NCI-H128 (cell line): Measurements from ENCODE around the gene RICTOR.
"Not testable (repeated sequence)": the region's sequence is repeated elsewhere in the genome, so short reads cannot be mapped to it uniquely, and the experiment has no call there.

Source experiments
- DNase-seq: peaks from one replicate; lab custom pipeline; 2025; ENCODE audit not compliant: unreplicated experiment; lab: John Stamatoyannopoulos, UW

The RICTOR gene

DNA sequence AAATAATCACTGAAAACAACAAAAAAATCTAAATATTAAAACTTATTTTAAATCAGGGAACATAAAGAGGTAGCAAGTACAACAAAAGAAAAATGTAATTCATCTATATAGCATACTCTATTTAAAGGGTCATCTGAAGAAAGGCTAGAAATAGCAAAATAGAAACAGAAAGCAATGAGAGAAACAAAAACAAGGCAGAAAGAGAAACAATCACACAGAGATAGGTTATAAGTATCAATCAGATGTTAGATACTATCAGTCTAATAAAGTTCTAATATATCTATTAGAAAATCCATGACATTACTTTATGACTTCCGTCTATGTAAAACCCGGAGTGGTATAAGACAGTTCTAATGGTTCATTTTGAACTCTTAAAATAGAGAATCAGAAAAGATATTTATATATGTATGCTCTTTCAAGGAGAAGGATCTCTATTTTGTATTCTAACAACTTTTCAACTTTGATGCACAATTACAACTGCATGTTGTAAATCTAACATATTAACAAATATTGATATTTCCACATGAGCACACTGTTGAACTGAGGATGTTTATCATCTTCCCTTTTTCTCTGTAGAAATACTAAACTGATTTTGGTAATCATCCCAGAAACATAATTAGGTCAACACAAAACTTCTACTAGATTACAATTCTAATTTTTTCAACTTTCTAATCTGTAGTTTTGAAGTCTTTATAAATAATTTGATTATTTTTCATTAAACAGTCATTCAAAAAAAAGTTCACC lies 15.8 kb downstream of the RICTOR start:
- DNase-seq = no peak

DNA sequence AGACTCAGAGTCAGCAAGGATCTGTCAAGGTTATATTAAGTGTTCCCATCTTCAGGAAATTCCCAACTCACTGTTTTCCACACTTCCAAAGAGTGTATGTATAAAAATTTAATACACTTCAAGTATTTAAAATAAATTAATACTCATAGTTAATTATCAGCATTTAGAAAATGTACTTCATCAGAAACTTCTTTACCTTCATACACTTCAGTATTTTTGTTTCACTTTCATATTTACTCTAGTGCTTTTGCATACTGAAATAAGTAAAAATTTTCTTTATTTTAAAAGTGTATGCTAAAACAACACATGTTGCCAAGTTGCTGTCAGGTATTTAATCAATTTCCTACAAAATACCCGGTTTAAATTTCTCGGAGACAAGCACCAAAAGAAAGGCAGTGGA lies 16.5 kb downstream of the RICTOR start:
- no peak for DNase-seq

DNA sequence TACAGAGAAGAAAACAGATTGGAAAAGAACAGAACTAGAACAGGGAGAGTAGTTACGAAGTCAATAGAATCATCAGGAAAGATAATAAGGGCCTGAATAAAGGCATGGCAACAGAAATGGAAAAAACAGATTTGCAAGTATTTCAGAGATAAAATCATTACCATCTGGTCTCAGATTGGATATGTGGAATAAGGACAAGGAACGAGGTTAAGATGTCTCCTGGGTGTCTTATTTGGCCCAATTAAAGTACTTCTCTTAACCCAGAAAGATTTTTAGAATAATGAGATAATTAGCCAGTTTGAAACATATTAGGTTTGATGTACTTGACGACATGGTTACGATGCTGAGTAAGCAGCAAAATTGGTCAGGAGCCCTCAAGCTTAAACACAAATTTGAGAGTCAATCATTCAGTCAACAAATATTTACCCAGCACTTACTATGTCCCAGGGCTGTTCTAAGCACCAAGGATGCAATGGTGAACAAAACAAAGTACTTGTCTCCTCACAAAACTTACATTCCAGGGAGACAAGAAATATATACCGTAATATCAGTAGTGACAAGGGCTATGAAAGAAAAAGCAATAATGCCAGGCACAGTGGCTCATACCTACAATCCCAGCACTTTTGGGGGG lies 18.3 kb downstream of the RICTOR start:
- no peak for DNase-seq

DNA sequence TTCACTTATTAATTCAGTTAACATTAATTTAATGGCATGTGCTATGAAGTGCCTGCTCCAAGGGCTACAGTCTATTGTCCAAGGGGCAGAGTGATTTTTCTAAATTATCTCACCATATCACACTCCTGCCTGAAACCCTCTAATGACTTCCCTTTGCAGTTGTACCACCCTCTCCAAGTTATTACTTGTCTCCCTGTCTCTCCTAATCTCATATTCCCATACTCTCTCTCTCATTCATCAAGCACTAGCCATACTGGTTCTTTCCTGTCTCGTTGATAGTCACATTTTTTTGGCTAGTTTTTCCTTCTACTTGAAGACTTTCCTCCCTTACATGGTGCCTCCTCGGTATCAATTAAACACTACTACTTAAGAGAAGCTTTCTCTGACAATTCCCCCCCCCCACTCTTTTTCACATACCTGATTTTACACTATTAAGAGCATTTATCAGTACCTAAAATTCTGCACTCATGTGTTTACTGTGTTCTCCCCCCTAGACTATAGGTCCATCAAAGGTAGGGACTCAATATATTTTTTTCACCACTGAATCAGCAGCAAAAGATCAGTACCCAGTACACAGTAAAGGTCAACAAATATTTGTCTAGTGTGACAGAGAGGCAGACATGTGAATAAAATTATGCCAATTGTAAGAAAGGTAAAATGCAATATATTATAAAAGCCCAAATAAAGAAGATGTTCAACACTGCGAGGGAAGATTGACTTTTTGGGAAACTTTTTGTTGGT lies 19.0 kb downstream of the RICTOR start:
- no peak for DNase-seq

DNA sequence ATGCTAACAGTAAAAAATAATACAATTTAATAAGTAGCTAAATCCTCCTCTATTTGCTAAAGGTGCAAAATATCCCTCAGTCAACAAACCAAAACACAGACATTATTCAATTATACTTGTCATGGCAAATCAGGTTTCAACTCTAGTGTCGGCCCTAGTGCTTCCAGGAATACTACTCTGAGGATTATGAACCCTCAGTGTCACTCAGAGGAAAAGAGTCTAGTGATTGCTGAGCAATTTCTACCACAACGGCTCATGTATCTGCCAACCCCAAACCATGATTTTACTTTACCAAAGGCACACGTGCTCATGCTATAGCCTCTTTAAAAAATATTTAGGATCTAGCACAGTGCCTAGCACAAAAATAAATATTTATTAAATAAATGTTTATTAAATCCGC lies 21.0 kb downstream of the RICTOR start:
- DNase-seq = no peak

DNA sequence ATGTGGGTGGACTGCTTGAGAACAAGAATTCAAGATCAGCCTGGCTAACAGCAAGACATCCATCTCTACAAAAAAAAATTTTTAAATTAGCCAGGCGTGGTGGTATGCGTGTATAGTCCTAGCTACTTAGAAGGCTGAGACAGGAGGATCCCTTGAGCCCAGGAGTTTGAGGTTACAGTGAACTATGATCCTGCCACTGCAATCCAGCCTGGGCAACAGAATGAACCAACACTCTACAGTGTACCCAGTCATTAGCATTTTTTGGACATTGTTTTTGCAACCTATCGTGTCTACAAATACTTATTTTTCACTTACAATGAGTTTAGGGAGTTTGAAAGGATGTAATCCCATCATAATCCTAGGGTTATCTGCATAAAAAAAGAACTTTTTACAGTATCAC lies 22.1 kb downstream of the RICTOR start:
- DNase-seq = no peak

DNA sequence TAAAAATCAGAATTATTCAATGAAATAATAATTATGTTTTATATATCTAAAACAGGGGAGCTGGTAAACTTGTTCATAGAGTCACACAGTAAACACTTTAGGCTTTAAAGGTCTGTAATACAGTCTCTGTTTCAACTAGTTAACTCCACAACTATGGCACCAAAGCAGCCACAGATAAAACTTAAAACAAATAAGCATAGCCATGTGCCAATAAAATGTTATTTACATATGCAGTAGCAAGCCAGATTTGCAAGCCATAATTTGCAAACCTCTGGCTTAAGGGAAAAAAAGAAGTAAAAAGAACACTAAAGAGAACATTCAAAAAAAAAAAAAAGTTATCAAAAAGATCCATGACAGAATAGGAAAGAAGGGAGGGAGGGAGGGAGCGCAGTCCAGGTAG lies 24.9 kb downstream of the RICTOR start:
- DNase-seq = no peak

DNA sequence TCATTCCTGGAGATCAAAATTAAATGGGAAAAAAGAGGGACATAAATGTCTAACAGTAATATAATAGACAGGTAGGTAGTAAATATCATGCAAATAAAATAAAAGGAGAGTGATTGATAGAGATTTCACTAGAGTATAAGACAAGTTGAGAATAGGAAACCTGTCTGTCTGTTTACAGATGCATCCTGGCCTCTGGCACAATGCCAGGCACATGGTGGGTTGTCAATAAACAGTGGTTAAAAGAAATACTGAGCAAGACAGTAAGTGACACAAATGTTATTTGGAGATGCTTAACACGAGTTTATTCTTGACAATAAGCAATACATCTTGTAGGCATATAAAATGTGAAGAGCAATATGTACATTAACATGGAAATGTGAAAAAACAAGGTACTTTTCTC lies 33.3 kb downstream of the RICTOR start:
- DNase-seq = no peak

DNA sequence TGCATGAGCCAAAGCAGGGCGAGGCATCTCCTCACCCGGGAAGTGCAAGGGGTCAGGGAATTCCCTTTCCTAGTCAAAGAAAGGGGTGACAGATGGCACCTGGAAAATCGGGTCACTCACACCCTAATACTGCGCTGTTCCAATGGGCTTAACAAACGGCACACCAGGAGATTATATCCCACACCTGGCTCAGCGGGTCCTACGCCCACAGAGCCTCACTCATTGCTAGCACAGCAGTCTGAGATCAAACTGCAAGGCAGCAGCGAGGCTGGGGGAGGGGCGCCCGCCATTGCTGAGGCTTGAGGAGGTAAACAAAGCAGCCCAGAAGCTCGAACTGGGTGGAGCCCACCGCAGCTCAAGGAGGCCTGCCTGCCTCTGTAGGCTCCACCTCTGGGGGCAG lies 39.7 kb downstream of the RICTOR start:
- DNase-seq = not testable (repeated sequence)

DNA sequence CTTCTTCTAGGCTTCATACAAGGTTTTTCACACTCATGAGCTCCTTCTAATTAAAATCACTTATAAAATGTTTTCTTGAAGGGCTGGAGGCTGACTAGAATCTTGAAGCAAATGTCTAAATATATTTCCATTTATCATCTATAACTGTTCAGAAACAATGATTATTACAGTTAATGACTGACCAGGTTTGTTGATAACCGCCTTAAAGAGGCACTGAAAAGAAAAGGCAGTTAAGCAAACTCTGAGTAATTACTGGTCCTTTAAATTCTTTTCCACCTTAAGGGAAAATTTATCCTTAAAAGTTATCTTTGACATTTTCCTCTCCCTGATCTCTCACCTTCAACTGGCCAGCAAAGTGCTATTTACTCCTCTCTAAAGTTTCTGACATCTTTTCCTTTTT lies 43.2 kb downstream of the RICTOR start:
- DNase-seq = no peak

DNA sequence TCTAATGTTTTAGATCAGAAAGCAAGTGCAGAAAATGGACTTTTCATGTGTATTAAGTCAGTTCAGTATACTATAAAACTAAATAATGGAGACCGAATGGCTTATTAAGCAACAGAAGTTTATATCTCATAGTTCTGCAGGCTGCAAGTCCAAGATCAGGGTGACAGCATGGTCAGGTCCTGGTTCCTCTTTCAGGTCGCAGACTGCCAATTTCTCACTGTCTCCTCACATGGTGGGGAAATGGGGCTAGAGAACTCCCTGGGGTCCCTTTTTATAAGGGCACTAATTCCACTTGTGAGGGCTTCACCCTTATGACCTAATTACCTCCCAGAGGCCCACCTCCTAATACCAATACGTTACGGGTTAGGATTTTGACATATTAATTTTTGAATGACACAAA lies 48.7 kb downstream of the RICTOR start:
- DNase-seq = no peak

DNA sequence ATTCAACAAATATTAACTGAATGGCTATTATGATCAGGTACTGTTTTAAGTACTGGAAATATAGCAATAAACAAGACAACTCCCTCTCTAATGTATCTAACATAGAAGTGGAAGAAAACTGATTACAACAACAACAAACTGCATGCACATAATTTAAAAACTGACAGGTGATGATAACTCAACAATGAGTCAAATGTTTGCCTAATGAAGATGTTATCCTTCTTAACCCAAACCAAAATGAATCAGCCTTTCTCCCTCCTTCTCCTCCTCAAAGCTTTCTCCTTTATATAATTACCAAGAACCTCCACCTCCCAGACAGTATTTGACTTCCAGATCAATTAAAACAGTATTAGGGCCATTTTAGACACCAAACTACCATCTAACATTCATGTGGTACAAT lies 49.3 kb downstream of the RICTOR start:
- no peak for DNase-seq

DNA sequence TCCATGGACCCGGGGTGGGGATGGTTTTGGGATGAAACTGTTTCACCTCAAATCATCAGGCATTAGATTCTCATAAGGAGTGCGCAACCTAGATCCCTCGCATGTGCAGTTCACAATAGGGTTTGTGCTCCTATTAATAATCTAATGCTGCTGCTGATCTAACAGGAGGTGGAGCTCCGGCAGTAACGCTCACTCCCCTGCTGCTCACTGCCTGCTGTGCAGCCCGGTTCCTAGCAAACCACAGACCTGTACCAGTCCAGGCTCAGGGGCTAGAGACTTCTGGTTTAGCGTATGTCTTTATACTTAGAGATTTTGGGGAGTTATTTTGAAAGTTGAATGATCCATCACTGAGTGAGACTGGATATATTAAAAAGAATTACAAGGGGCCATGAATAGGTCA lies 50.2 kb downstream of the RICTOR start:
- DNase-seq = no peak

DNA sequence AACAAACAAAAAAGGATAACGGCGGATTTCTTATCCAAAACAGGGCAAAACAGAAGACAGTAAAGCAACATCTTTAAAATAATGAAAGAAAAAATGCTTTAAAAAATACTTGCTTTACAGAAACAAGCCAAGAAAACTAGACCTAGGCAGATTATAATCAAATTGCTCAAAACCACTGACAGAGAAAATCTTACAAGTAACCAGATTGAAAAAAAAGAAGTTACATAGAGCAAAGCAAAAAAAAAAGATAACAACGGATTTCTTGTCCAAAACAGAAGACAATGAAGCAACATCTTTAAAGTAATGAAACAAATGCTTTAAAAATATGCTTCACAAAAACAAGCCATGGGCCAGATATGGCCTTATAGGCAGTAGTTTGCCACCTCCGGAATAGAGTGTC lies 51.1 kb downstream of the RICTOR start:
- DNase-seq = no peak

DNA sequence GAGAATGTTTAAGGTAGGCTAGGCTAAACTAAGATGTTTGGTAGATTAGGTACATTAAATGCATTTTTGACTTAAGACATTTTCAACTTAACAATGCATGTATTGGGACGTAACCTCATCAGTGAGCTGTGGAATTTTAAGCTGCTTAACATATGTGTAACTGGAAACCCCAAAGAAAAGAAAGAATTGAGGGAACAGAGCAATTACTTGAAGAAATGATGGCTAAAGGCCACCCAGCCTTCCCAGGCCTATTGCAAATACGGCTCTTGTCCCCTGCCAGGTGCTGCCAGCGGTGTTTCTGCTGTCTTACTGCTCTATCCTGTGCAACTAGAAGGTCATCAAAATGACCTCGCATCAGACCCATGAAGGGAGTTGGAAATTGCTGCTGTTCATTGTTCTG lies 52.0 kb downstream of the RICTOR start:
- no peak for DNase-seq

DNA sequence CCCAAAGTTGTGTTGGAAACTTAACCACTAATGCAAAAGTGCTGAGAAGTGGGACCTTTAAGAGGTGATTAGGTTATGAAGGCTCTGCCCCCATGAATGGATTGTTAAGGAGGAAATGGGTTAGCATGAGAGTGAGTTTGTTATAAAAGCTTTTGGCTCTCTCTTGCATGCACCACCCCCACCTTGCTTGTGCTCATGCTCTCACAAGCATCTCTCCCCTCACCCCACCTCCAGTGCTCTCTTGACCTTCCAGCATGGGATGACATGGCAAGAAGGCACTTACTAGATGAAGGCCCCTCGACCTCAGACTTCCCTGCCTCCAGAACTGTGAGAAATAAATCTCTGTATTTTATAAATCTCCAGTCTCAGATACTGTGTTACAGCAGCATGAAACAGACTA lies 52.8 kb downstream of the RICTOR start:
- DNase-seq = no peak

DNA sequence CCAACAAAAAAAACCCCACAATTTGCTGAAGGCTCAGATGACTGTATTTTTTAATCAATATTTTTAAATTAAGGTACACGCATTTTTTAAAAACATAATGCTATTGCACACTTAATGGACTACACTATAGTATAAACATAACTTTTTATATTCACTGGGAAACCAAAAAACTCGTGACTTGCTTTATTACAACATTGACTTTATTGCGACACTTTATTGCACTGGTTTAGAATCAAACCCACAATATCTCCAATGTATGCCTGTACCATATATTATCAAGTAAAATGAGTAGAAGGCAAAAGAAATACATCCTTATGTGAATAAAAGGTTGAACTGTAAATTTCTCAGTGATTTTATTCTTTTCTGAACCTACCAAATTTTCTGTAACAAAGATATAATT lies 53.7 kb downstream of the RICTOR start:
- DNase-seq = no peak

DNA sequence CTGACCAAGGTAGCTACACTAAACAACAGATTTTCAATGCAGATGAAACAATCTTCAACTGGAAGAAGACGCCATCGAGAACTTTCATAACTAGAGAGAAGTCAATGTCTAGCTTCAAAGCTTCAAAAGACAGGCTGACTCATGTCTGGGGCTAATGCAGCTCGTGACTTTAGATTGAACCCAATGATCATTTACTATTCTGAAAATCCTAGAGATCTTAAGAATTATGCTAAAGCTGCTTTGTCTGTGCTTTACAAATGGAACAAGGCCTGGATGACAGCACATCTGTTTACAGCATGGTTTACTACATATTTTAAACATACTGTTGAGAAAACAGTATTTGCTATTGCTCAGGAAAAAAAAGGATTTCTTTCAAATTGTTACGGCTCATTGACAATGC lies 54.9 kb downstream of the RICTOR start:
- DNase-seq = no peak

DNA sequence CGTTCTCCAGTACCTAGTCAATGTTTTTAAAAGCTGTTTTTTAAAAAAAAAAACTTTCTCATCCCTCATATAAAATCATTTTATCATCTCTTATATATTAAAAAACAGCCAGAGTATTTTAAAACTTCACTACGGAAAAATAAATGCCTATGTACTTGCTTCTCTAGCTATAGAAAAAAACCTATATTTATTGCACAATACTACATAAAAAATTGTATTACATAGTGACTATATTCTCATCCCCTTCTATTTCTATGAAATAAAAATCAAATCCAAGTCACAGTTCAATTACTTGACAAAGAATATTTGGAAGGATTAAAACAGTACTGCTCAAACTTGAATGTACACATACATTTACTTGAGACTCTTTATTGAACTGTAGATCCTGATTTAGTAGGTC lies 56.7 kb downstream of the RICTOR start:
- no peak for DNase-seq

DNA sequence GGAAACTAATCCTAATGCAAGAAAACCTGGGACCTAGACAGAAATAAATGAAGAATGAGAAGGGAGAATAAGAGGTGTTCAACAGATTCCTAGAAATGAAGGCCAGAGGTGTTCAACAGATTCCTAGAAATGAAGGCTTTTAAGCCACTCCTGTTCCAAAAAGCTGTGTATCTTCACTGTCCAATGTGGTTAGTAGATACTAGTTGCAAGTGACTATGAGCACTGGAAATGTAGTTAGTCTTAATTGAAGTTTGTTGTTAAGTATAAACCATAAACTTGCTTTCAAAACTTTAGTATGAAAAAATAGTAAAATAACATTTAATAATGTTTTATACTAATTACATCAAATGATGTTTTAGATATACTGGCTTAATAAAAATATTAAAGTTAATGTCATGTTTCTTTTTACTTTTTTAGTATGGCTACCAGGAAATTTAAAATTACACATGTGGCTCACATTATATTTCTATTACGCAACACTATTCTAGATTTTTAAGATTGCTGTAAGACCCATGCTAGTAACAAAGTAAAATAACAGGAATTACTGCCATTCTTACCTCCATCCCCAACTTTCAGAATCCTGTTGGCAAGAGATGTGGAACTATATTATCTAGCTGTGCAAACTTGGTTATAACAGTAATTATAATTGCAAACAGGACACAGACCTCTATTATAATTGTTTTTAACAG lies 57.5 kb downstream of the RICTOR start:
- no peak for DNase-seq

DNA sequence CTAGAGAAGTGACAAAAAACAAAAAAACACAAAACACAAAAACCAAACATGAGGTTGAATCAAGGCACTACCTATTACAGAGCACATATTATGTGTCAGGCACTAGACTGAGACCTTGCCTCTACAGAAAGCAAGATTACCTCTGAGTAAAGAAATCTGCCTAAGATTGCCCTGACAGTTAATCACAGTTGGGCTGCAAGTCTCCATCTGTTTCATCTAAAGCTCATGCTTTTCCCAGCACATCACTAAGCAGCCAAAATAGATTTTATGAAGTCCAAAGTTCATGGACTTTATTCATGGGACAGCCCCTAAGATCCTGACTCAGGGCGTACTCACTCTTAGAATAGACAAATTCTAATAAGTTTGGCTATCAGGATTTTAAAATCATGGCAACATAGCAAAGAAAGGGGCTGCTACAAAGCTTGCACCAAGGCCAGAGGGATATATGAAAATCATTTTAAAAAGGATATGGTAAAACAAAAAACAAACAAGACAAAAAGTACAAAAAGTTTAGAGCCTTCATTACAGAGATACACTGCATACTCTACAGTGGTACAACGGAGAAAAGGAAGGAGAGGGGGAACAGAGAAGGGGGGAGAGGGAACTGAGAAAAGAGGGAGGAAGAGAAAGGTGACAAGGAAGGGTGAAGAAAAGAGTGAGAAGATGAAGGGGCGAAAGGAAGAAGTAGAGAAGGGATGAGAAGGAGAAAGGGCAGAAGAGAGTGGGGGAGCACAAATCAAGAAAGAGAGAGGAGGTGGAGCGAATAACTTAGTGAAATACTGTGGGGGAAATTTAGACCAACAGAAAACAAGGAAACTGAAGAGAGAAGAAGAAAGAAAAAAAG lies 58.2 kb downstream of the RICTOR start:
- no peak for DNase-seq
